GM18505 (cell line): ENCODE measurements around the gene SHANK3.

Experiments used
- ATAC-seq: cut with Tn5 transposase; IDR thresholded peaks from one replicate; pipeline ENCODE4 v1.9.1; 2021; ENCODE audit not compliant: unreplicated experiment
- POLR2A ChIP-seq: IDR thresholded peaks from 4 replicates; pipeline ENCODE4 v1.6.1; 2011; ENCODE audit warnings: borderline replicate concordance; ENCODE audit not compliant: insufficient read depth, insufficient read length; ENCODE audit errors: extremely low read depth

SHANK3 gene

DNA sequence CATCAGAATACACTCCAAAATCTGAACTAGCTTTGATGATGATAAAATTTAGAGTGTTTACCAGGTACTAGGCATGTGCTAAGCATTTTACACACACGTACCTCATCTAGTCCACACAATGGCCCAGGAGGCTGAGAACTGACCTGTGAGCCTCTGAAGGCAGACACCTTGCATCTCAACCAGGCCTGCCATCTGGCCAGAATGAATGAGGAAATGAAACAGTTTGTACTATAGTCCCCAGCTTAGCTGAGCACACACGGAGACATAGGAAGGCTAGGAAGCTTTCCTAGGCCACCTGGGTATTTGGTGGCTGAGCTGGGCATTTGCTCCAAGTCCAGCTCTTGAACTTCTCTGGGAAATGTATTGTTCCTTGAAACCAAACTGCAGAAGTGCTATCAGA, 6.9 kb upstream of the SHANK3 start:
- no peak for ATAC-seq
- no peak for TF ChIP-seq POLR2A

DNA sequence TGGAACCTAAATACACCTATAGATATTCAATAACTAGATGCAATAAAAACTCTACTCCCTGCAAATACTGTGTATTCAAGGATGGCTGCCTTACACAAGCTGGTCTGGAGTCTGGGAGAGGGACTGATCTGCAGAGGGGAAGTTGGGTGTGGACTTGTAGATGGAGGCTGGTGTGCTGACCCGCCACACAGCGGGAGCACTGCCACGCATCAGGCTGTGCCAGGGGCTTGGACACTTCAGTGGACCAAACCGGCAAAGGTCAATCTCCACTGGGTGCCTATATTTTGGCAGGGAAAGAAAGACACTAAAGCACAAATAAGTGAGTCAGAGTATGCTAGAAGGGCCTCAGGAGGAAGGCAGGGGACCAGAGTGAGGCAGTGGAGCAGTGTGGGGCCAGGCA, 2.1 kb upstream of the SHANK3 start:
- no peak for ATAC-seq
- no peak for TF ChIP-seq POLR2A

DNA sequence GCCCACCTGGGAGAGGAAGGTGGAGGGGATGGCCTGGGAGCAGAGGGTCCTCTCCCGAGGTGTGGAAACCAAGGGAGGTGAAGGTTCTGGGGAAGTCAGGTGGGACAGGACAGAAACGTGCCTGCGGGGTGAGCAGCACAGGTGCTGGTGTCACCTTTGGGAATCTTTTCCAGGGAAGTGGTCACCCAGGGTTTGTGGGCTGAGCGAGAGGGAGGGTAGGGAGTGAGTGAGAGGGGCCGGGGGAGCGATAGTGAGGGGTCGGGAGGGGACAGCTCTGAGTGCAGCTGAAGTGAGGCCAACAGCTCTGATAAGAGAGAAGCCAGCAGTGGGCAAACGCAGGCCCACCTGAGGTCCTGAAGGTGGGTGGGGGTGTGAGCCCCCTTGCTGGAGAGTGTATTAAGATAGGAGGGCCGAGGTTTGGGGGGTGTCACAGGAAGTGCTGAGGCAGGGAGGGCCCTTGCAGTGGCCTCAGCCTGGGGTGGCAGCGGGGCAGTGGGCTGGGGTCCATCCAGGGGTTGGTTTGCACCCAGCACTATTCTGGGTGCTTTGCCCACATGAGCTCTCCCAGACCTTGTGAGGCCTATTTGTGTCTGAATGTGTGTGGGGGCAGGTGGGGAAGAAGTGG, 1.6 kb upstream of the SHANK3 start:
- no peak for TF ChIP-seq POLR2A
- ATAC-seq = no peak

DNA sequence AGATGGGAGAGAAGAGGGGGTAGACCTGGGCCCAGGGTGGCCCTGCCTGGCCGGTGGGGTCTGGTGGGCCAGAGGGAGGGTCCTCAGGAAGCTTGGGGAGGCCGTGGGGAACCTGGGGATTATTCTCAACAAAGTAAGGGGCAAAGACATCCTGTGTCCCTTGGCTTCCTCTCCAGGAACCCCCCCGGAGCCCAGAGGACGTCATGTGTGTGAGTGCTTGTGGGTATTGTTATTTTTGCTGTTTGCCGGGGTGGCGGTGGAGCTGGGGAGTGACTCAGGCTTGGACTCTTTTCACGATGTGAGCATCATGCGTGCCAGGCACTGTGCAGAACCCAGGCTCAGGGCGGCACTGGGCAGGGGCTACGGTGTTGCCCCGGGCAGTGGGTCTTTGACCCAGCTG, 982 bp upstream of the SHANK3 start:
- ATAC-seq = no peak
- TF ChIP-seq POLR2A = no peak

DNA sequence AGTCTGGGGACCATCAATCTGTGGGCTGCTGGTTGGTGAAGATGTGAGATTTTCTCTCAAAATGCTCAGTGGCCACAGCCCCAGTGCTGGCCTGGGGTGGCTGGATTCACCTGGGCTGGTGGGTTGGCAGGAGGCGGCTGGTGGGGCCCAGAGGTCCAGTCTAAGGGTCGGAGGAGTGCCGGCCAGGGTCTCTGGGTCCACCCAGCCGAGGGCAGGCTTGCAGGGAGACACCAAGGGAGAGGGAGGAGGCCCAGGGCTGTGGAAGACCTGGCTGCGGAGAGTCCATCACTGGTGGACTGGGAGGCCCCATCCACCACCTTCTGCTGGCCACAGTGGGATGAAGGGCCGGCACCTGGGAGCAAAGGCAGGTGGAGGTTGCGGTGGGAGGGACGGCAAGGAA, 582 bp upstream of the SHANK3 start:
- TF ChIP-seq POLR2A = no peak
- no peak for ATAC-seq

DNA sequence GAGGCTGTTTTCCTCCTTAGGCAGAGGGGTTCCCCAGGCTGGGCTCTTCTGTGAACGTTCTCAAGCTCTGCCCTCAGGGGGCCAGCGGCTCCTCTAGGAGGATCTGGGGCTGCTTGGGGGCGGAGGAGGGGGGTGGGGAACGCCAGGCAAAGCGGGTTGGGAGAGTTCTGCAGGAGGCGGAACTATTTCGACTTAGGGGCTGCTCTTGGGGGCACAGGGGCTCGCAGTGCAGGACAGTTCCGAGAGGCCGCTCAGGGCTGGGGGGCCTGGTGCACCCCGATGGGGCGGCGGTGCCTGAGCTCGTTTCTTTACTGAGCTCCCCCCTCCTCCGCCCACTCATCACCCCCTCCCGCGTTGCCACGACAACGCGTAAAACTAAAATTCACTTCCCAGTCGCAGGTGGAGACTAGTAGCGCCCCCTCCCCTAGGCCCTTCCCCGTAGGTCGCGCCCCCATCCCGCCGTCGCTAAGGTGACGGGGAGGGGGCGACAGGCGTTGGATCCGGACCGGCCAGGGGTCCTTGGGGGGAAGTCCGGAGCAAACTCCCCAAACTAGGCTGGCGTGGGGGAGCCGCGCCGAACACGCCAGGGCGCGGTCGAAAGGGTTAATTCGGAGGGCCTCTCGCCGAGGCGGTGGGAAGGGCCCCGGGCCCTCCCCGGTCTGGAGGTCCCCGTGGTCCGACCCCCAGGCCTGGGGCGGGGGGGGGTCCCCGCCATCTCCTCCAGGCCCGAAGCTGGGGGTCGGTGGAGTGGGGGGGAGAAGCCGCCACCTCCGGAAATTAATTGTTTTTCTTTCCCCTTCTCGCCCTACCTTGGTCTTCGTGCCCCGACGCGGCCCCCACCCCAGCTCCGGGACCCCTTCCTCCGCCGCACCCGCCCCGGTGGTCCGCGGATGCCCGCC, 857 bp downstream of the SHANK3 start:
- TF ChIP-seq POLR2A = no peak
- ATAC-seq = no peak

DNA sequence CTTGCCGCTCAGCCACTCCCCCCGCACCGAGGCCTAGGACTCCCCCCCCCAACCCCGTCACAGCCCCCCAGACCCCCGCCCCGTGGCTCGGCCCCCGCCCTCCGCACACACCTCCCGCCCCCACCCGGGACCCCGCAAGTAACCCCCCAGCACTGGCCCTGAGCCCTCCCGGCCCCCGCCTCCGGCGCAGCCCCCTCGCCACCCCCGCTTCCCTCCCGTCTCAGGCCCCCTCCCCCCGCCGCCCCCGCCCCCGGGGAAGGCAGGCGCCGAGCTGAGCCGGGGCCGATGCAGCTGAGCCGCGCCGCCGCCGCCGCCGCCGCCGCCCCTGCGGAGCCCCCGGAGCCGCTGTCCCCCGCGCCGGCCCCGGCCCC, 1.5 kb downstream of the SHANK3 start:
- no peak for TF ChIP-seq POLR2A
- no peak for ATAC-seq

DNA sequence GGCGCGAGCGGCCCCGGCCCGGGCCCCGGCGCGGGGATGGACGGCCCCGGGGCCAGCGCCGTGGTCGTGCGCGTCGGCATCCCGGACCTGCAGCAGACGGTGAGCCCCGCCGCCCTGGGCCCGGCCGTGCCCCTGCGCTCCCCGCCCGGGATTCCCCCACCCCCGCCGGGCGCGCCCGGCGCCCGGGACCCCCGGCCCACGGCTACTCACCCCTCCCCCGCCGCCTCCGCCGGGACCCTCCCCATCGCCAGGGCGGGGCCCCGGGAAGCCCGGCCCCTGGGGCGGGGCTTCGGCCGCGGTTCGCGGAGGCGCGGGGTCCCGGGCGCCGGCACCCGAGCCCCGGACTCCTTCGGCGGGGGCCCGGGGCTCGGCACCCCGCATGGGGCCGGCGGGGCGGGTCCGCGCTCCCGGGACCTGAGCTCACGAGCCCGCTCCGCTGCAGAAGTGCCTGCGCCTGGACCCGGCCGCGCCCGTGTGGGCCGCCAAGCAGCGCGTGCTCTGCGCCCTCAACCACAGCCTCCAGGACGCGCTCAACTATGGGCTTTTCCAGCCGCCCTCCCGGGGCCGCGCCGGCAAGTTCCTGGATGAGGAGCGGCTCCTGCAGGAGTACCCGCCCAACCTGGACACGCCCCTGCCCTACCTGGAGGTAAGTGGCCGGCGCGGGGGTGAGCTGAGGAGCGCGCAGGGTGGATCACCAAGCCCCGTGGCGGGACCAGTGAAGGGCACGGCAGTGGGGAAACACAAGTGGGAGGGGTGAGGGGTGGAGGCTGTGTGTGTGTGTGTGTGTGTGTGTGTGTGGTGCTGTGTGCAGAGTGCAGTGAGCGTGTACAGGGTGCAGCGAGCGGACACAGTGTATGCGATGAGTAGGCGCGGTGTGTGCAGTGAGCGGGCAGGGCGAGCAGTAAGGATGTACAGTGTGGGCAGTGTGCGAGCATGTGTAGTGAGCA, 2.3 kb downstream of the SHANK3 start:
- no peak for TF ChIP-seq POLR2A
- no peak for ATAC-seq

DNA sequence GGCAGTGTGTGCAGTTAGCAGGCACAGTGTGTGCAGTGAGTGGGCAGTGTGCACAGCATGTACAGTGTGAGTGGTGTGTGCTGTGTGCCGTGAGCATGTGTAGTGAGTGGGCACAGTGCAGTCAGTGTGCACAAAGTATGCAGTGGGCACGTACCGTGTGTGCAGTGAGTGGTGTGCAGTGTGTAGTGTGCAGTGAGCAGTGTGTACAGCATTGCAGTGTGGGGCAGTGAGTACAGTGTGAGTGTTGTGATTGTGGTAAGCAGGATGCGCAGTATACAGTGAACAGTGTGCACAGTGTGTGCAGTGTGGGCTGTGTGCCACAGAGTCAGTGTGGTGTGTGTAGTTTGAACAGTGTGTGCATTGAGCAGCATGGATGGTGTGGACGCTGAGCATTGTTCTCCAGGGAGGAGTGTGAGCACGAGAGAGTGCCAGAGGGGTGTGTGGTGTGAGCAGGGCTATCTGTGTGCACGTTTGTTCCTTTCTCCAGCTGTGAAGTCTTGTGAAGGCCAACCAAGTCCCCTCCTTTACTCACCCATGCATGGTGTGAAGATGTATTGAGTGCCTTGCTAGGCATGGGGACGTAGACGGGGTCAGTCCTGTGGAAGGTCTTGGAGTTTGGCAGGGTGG, 3.0 kb downstream of the SHANK3 start:
- no peak for TF ChIP-seq POLR2A
- no peak for ATAC-seq

DNA sequence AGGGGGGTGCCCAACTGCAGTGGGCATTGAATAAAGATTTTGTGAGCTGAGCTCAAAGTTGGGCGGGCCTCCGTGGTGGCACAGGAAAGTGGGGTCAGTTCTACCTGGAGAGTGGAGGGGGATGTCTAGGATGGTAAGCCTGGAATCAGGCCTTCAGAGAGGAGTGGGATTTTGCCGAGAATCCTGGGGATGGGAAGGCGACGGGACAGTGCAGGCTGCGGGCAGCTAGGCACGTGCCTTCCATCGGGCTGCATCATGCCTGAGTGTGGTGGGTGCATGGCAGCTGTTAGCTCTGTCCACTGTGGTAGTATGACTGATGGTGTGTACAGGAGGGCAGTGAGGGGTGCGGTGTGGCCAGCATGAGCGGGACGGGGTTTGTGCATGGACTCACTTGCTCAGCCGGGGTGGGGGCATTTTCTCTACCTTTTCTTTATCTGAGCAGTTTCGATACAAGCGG, 3.6 kb downstream of the SHANK3 start:
- ATAC-seq = no peak
- TF ChIP-seq POLR2A = no peak

DNA sequence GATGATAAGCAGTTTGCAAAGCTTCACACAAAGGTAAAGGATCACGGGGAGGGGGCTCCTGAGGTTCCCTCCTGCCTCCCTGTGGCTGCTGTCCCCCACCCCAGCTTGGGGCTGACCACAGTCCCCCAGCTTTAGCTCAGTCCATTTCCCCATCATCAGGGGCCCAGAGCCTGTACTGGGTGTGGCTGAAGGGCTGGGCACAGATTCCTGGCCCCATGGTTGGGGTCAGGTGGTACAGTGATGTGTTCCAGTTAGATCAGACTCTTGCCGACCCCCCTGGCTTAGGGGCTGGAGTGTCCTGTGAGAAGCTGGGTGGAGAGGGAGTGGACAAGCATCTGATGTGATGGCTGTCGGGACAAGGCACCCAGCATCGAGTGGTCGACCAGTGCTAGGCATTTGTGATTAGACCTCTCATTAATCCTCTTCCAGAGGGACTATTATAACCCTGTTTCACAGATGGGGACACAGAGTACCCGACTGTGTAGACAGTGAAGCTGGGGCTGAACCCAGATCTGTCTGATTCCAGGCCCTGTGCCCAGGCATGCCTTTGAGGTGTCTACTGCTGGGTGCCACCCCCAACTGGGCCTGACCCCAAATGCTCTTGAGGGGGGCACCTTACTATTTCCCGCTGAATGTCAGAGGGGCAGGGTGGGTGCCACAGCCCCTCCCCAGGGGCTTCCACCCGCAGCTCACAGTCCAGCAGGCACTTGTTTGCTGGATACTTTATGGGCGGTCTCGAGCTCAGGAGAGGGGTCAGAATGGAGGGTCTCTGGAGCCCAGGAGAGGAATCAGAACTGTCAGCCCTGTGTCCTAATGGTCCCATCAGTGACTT, 4.3 kb downstream of the SHANK3 start:
- no peak for TF ChIP-seq POLR2A
- ATAC-seq = no peak
